Measurements from ENCODE around the gene SEM1.
"Not testable (repeated sequence)": the region's sequence is repeated elsewhere in the genome, so short reads cannot be mapped to it uniquely, and the experiment has no call there.

SEM1 gene

GRCh38 chr7:96727534-96728088 is 18.0 kb upstream of the SEM1 start:
- Histone ChIP-seq H3K27ac (ENCODE audit: low read depth, low read length) (no peak overlapping the region), H3K4me3 (ENCODE audit: low read depth, low read length) (no peak overlapping the region), H3K27me3 (ENCODE audit: control insufficient read depth, insufficient read depth, low read length) (no peaks in the 10 kb centered on the region), H3K9me3 (ENCODE audit: control insufficient read depth, insufficient read depth, low read depth, low read length) (no peaks in the 10 kb centered on the region), H3K4me1 (ENCODE audit: control insufficient read depth, insufficient read depth, low read length) (peaks cover 9% of the 10 kb centered on the region; the same call in 1 of the 2 replicates), H3K36me3 (ENCODE audit: control insufficient read depth, insufficient read depth, low read length) (no peaks in the 10 kb centered on the region), H3K9ac (ENCODE audit: low read length) (no peak overlapping the region)

- no peak overlapping the region for H3K9ac ChIP-seq (ENCODE audit: low read length)
- no peak overlapping the region for H3K27ac ChIP-seq (ENCODE audit: low read depth, low read length)
- no peak overlapping the region for H3K4me3 ChIP-seq (ENCODE audit: low read depth, low read length)
- no peaks in the 10 kb centered on the region for H3K36me3 ChIP-seq (ENCODE audit: control insufficient read depth, insufficient read depth, low read length)
- no peaks in the 10 kb centered on the region for H3K9me3 ChIP-seq (ENCODE audit: control insufficient read depth, insufficient read depth, low read depth, low read length)
- no peaks in the 10 kb centered on the region for H3K27me3 ChIP-seq (ENCODE audit: control insufficient read depth, insufficient read depth, low read length)
- H3K4me1 ChIP-seq (ENCODE audit: control insufficient read depth, insufficient read depth, low read length) = peaks cover 10% of the 10 kb centered on the region; the same call in 1 of the 2 replicates
Measured at GRCh38 chr7:96723622-96724021, 14.0 kb upstream of the SEM1 start.

- H3K9me3 ChIP-seq (ENCODE audit: control insufficient read depth, insufficient read depth, low read depth, low read length); H3K4me3 ChIP-seq (ENCODE audit: low read depth, low read length); H3K9ac ChIP-seq (ENCODE audit: low read length); H3K27me3 ChIP-seq (ENCODE audit: control insufficient read depth, insufficient read depth, low read length); H3K27ac ChIP-seq (ENCODE audit: low read depth, low read length); H3K36me3 ChIP-seq (ENCODE audit: control insufficient read depth, insufficient read depth, low read length): not testable (repeated sequence)
- H3K4me1 ChIP-seq (ENCODE audit: control insufficient read depth, insufficient read depth, low read length) = peaks cover 14% of the 10 kb centered on the region; the same call in 1 of the 2 replicates
Measured at GRCh38 chr7:96722928-96723327, 13.3 kb upstream of the SEM1 start.

- Histone ChIP-seq H3K9me3 (ENCODE audit: control insufficient read depth, insufficient read depth, low read depth, low read length) (no peaks in the 10 kb centered on the region), H3K36me3 (ENCODE audit: control insufficient read depth, insufficient read depth, low read length) (no peaks in the 10 kb centered on the region), H3K27me3 (ENCODE audit: control insufficient read depth, insufficient read depth, low read length) (no peaks in the 10 kb centered on the region), H3K4me1 (ENCODE audit: control insufficient read depth, insufficient read depth, low read length) (peaks cover 10% of the 10 kb centered on the region; the same call in 1 of the 2 replicates), H3K9ac (ENCODE audit: low read length) (no peak overlapping the region), H3K27ac (ENCODE audit: low read depth, low read length) (no peak overlapping the region), H3K4me3 (ENCODE audit: low read depth, low read length) (no peak overlapping the region)
Measured at GRCh38 chr7:96720843-96721242, 11.2 kb upstream of the SEM1 start.

- Histone ChIP-seq H3K4me1 (ENCODE audit: control insufficient read depth, insufficient read depth, low read length) (peaks cover 10% of the 10 kb centered on the region; the same call in 1 of the 2 replicates), H3K4me3 (ENCODE audit: low read depth, low read length) (no peak overlapping the region), H3K36me3 (ENCODE audit: control insufficient read depth, insufficient read depth, low read length) (no peaks in the 10 kb centered on the region), H3K27ac (ENCODE audit: low read depth, low read length) (no peak overlapping the region), H3K9ac (ENCODE audit: low read length) (no peak overlapping the region), H3K9me3 (ENCODE audit: control insufficient read depth, insufficient read depth, low read depth, low read length) (peaks cover 3% of the 10 kb centered on the region; the same call in 1 of the 2 replicates), H3K27me3 (ENCODE audit: control insufficient read depth, insufficient read depth, low read length) (no peaks in the 10 kb centered on the region)
Measured at GRCh38 chr7:96719164-96719563, 9.5 kb upstream of the SEM1 start.

GRCh38 chr7:96718107-96719003 is 8.7 kb upstream of the SEM1 start:
- Histone ChIP-seq H3K27ac (ENCODE audit: low read depth, low read length) (peak overlapping the region; percentile 38; the same call in 1 of the 2 replicates), H3K9ac (ENCODE audit: low read length) (no peak overlapping the region), H3K4me3 (ENCODE audit: low read depth, low read length) (no peak overlapping the region), H3K9me3 (ENCODE audit: control insufficient read depth, insufficient read depth, low read depth, low read length) (peaks cover 10% of the 10 kb centered on the region), H3K27me3 (ENCODE audit: control insufficient read depth, insufficient read depth, low read length) (no peaks in the 10 kb centered on the region), H3K4me1 (ENCODE audit: control insufficient read depth, insufficient read depth, low read length) (peaks cover 4% of the 10 kb centered on the region; the same call in 1 of the 2 replicates), H3K36me3 (ENCODE audit: control insufficient read depth, insufficient read depth, low read length) (no peaks in the 10 kb centered on the region)

- no peak overlapping the region for H3K27ac ChIP-seq (ENCODE audit: low read depth, low read length)
- peaks cover 3% of the 10 kb centered on the region; the same call in 1 of the 2 replicates for H3K36me3 ChIP-seq (ENCODE audit: control insufficient read depth, insufficient read depth, low read length)
Measured at GRCh38 chr7:96713037-96713436, 3.4 kb upstream of the SEM1 start.

GRCh38 chr7:96710544-96710943 is 898 bp upstream of the SEM1 start:
- peaks cover 7% of the 10 kb centered on the region; the same call in 1 of the 2 replicates for H3K4me1 ChIP-seq (ENCODE audit: control insufficient read depth, insufficient read depth, low read length)
- no peak overlapping the region for H3K9ac ChIP-seq (ENCODE audit: low read length)
- H3K9me3 ChIP-seq (ENCODE audit: control insufficient read depth, insufficient read depth, low read depth, low read length) = peaks cover 21% of the 10 kb centered on the region
- H3K36me3 ChIP-seq (ENCODE audit: control insufficient read depth, insufficient read depth, low read length) = peaks cover 23% of the 10 kb centered on the region
- no peak overlapping the region; the same call in 1 of the 2 replicates for H3K4me3 ChIP-seq (ENCODE audit: low read depth, low read length)
- H3K27ac ChIP-seq (ENCODE audit: low read depth, low read length) = no peak overlapping the region
- H3K27me3 ChIP-seq (ENCODE audit: control insufficient read depth, insufficient read depth, low read length) = no peaks in the 10 kb centered on the region

More at GRCh38 chr7:96713037-96713436, 3.4 kb upstream of the SEM1 start:
- Histone ChIP-seq H3K27me3 (ENCODE audit: control insufficient read depth, insufficient read depth, low read length) (no peaks in the 10 kb centered on the region), H3K4me3 (ENCODE audit: low read depth, low read length) (no peak overlapping the region), H3K4me1 (ENCODE audit: control insufficient read depth, insufficient read depth, low read length) (peaks cover 7% of the 10 kb centered on the region), H3K9me3 (ENCODE audit: control insufficient read depth, insufficient read depth, low read depth, low read length) (peaks cover 21% of the 10 kb centered on the region), H3K9ac (ENCODE audit: low read length) (no peak overlapping the region)

- Histone ChIP-seq H3K4me1 (ENCODE audit: control insufficient read depth, insufficient read depth, low read length) (peaks cover 7% of the 10 kb centered on the region; the same call in 1 of the 2 replicates), H3K27me3 (ENCODE audit: control insufficient read depth, insufficient read depth, low read length) (no peaks in the 10 kb centered on the region), H3K9ac (ENCODE audit: low read length) (peak overlapping the region; percentile 88), H3K9me3 (ENCODE audit: control insufficient read depth, insufficient read depth, low read depth, low read length) (peaks cover 16% of the 10 kb centered on the region), H3K27ac (ENCODE audit: low read depth, low read length) (peak overlapping the region; percentile 86; the same call in 1 of the 2 replicates), H3K36me3 (ENCODE audit: control insufficient read depth, insufficient read depth, low read length) (peaks cover 28% of the 10 kb centered on the region), H3K4me3 (ENCODE audit: low read depth, low read length) (peak overlapping the region; percentile 83)
Measured at GRCh38 chr7:96708872-96709271, 774 bp downstream of the SEM1 start.

GRCh38 chr7:96707901-96708774 is 1.5 kb downstream of the SEM1 start:
- peak overlapping the region; percentile 83 for H3K4me3 ChIP-seq (ENCODE audit: low read depth, low read length)

More at GRCh38 chr7:96707901-96708774, 1.5 kb downstream of the SEM1 start:
- H3K27me3 ChIP-seq (ENCODE audit: control insufficient read depth, insufficient read depth, low read length) = no peaks in the 10 kb centered on the region
- H3K36me3 ChIP-seq (ENCODE audit: control insufficient read depth, insufficient read depth, low read length) = peaks cover 28% of the 10 kb centered on the region
- no peak overlapping the region for H3K27ac ChIP-seq (ENCODE audit: low read depth, low read length)
- peaks cover 7% of the 10 kb centered on the region; the same call in 1 of the 2 replicates for H3K4me1 ChIP-seq (ENCODE audit: control insufficient read depth, insufficient read depth, low read length)
- no peak overlapping the region for H3K9ac ChIP-seq (ENCODE audit: low read length)
- peaks cover 9% of the 10 kb centered on the region for H3K9me3 ChIP-seq (ENCODE audit: control insufficient read depth, insufficient read depth, low read depth, low read length)

All from HUES6 (cell line).